Esophagus squamous epithelium (tissue), 4 donors: ENCODE results near the gene ATP1B3.

Experiments used
- CTCF ChIP-seq, 6 experiments: fragments of 450-650 bp in 4 of 6; fragments of 200-600 bp in 2 of 6; sonication (generic) in 2 of 6; IDR thresholded peaks; one replicate each; pipeline ENCODE4 v1.5.1; 2016 to 2019; ENCODE audit warnings: antibody characterized with exemption in 6 of 6, mild to moderate bottlenecking in 4 of 6, moderate library complexity in 4 of 6
- POLR2A ChIP-seq, 4 donors: fragments of 450-650 bp; IDR thresholded peaks; one replicate each; pipeline ENCODE4 v1.6.1; 2017; ENCODE audit warnings: antibody characterized with exemption in 4 of 4, mild to moderate bottlenecking in 4 of 4, moderate library complexity in 3 of 4

GRCh38 chr3:141878326-141878725, 1.9 kb downstream of the ATP1B3 start:
- TF ChIP-seq CTCF (IDR thresholded peaks at IDR 0.05) (no peak), POLR2A (IDR thresholded peaks at IDR 0.05) (no peak)
